NOMO-1 treated with DMSO at 0.1 percent for 48 hours (cell line): ENCODE measurements around the gene SHISA5.
"Not testable (repeated sequence)": the region's sequence is repeated elsewhere in the genome, so short reads cannot be mapped to it uniquely, and the experiment has no call there.

Experiments
- DNase-seq: peaks from one replicate; lab custom pipeline; 2025; ENCODE audit not compliant: unreplicated experiment; lab: John Stamatoyannopoulos, UW

SHISA5 gene, protein sequence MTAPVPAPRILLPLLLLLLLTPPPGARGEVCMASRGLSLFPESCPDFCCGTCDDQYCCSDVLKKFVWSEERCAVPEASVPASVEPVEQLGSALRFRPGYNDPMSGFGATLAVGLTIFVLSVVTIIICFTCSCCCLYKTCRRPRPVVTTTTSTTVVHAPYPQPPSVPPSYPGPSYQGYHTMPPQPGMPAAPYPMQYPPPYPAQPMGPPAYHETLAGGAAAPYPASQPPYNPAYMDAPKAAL

DNA sequence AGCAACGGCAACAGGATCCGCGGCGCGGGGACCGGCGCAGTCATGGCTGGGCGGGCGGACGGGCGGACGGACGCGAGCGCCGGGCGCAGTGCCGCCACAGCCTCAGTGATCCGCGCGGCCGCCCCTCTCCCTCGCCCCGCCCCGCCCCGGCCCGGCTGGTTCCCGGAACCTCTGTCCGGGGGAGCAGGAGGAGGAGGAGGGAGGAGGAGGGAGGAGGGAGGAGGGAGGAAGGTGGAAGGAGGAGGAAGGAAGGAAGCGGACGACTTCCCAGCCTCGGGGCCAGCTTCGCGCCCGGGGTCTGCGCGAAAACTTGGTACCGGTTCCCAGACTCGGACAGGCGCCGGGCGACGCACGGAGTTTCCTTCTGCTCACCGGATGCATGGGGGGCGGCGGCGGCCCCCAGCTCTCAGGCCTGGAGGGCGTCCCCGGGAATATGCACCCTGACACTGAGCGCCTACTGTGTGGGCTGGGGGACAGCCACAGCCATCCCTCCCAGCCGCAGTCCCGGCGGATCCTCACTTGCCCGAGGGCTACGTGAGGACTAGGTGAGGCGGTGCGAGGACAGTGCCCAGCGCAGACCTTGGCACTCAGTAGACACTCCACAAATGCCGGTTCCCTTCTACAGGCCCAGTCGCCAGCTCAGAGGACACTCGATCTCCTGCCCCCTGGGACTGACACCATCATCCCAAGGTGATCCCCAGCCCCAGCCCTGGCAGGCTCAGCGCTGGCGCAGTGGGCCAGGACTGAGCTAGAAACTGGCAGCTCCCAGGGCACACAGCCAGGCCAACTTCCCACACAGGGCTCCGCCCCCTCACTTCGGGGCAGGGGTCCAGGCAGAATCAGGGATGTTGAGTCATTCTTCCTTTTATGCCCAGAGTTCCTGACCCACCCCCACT lies at the start of gene SHISA5:
TSS of gene SHISA5 (minus strand) at position 124 of the 896 bp plus-strand sequence. CDS start at position 44, 80 bp downstream.
- peak; percentile 49 for DNase-seq

DNA sequence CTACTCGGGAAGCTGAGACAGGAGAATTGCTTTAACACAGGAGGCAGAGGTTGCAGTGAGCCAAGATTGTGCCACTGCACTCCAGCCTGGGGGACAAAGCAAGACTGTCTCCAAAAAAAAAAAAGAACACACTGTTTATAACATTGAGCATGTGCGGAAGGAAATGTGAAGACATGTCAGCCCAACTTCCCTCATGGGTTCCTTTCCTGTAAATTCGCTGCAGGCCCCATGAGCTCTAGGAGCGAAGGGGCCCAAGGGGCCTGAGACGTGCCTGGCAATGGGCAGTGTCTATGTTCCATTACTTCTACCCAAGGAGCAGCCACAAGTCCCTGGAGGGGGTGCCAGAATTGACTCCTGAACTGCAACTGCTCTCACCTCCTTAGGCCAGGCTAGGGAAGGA lies 49.4 kb upstream of the SHISA5 start:
- DNase-seq = no peak

DNA sequence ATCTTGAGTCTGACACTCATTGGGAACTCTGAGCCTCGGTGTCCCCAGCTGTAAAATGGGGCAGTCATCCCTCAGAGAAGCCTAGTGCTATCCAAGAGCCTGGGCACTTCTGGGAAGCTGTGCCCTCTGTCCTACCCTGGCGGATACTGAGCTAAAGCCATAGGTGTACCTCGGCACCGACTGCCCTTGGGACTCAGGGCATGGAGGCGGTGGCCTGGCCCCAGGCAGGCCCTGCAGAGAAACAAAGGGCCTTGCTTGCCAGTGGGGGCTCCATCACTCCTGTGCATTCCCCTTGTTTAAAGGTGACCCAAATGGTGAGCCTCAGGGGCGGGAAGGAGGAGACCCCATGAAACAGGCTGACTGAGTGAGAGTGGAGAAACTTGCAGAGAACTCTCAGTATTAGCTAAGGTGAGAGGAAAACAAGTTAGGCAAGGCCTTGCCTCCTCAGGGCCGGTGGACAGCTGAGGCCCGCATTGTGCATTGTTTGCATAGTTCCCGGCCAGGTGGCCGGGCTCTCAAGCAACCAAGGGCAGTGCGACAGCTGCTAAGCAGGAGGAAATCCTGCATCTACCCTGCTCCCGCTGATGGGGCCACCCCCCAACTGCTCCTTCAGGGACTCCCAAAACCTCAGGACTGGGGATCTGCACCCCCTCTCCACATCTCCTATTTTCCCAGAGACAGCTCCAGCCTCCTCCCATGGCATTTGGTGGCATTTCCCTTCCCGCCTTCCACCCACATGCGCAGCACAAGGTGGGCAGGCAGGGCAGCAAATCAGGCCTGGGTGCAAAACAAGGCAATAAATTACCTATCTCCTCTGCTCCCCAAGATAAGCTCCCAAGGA lies 48.4 kb upstream of the SHISA5 start:
- no peak for DNase-seq

DNA sequence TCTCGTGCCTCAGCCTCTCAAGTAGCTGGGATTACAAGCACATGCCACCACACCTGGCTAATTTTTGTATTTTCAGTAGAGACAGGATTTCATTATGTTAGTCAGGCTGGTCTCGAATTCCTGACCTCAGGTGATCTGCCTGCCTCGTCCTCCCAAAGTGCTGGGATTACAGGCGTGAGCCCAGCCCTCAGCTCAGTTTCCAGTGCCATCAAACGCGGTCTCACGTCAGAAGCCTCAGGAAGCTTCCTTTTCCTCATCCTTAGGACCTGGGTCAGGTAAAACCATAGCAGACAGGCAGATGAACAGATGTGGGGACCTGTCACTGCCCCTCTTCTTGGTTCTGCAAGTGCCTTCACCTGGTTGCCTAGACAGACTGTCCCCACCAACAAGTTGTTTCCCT lies 47.7 kb upstream of the SHISA5 start:
- DNase-seq = not testable (repeated sequence)

DNA sequence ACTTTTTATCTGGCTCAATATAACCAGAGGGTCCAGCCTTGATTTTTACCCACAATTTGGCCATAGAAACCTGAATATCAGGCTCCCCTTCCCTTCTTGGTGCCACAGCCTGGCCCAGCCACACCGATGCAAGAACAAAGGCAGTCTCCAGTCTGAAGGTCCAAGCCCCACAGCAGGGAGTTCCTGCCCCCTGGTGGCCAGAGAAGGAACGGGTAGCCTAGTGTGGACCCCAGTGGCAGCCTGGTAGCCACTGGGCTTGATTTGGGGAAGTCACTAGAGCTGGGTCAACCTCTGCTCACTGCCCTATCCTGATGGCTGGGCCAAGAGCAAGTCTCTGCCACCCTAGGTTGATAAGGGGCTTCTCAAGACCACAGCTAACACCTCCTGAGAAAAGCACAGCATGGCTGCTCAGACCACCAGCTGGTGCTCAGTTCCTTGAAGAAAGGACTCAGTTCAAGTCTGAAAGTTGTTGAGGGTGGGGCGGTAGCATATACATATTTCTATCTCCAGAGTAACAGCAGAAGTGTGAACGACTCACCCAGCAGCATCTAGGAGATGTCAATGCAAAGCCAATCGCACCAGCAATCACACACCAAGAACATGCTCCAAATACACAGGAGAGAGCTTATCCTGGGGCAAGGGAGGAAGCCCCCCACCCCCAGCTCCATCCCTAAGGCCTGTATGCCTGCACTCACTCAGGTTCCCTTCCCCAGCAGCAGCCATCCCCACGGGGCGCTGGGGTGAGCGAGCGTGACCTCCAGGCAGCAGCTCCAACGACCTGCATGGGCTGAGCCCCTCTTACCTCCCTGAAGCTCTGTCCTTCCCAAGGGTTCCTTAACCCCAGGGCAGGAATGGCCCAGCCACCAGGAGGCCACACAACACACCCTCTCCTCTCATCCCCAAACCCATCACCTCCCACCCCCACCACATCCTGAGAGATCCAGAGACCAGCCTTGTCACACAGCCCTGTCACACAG lies 45.0 kb upstream of the SHISA5 start:
- peak; percentile 88 for DNase-seq

DNA sequence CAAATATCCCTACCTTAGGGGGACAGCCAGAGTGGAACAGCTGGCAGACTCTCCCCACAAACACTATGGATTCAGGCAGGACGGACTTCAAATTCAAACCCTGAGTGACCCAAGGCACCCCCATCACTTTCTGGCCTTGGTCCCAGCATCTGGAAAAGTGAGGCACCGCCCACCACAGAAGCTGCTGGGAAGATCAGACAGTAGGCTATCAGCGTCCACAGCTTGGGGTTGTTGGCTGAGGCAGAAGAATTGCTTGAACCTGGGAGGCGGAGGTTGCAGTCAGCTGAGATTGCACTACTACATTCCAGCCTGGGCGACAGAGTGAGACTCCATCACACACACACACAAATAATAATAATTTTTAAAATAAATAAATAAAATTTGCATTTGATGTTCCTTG lies 44.2 kb upstream of the SHISA5 start:
- no peak for DNase-seq

DNA sequence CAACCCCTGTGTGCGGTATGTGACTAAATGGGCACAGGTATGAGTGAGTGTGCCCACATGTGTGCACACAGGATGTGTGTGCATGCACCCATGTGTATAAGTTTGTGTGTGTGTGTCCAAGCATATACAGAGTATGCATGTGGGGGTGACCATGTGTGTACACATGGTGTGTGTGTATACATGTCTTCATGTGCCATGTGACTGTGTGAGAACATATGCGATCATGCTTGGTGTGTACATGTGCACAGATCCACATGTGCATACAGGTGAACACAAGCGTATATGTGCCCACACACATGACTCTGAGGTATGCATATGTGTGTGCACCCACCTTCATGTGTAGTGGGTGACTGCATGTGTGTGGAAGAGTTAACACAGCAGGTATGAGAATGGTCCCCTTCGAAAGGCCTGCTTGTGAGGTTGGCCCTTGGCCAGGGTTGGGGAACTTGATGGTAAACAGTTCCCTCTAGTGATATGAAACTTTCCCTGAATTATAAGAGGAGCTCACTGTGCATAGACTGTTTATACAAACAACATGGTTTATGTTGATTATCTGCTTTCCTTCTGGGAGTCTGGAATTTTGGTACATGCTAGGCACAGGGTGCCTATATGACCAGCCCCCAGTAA lies 42.3 kb upstream of the SHISA5 start:
- DNase-seq = no peak

DNA sequence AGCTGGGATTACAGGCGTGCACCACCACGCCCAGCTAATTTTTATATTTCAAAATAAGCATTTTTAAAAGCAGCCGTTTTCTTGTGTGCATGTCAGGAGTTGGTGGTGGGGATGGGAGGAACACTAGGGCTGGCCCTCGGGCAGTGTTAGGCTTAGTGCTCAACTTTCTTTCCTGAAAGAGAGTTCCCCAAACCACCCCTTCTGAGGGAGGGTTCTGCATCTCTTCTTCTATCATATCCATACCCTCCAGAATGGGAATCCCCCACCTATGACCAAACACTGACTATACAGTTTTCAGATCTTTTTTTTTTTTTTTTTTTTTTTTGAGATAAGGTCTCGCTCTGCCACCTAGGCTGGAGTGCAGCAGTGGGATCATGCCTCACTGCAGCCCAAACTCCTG lies 40.2 kb upstream of the SHISA5 start:
- no peak for DNase-seq

DNA sequence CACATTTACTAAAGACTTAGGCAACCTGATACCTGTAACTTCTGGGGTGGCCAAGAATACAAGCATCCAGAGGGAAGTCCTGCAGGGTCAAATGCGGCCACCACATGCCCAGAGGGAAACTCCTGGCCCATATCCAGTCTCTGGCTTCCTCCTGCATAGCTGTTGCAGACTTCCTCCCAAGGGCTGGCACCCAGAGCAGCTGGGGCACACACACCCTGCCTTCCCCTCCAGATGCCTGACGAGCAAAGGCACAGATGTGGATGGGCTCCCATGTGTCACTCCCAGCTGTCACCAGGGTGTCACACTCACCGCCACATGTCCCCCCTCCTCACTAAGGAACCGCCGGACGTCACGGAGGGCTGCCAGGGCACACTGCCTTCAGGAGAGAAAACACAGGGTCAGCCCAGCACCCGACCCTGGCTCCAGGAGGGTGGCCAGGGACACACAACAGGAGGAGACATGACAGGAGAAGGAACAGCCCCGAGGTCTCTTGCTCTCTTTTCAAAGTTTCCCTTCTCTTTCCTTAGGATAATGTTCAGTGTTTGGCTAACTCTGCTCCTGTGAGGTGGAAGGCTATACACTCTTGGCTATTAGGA lies 39.4 kb upstream of the SHISA5 start:
- DNase-seq = no peak

DNA sequence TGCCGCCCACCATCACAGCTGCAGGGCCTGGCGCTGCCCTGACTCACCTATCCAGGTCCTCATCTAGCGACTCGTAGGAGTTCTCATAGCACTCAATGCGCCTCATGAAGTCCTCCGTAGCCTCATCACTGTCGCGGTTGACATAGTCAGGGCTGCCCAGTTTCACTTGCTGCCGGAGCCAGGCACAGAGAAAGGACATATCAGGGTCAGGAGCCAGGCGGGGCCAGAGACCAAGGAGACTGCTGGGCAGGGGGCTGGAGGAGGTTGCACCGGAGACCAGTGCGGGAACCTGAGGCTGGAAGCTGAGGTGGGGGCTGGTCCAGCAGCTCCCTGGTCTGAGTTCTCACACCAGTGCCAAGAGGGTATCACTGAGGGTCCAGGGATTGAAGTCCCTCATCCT lies 34.5 kb upstream of the SHISA5 start:
- no peak for DNase-seq

DNA sequence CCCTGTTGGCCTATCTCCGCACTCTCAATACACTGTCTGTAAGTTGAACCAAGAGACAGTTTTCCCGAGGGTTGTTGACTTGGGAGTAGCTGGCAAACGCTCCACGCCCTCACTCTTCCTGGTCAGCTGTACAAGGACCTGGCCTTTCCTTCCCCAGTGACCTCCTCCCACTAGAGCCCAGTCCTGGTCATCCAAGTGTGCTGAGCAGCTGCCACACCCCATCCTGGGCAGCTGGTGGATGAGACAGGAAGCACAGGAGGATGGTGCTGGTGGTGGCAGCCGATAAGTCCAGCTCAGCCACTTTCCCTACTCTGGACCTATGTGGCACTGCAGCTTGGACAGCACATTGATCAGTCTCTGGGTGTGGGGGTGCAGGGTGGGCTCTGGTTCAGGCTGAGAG lies 32.8 kb upstream of the SHISA5 start:
- DNase-seq = no peak

DNA sequence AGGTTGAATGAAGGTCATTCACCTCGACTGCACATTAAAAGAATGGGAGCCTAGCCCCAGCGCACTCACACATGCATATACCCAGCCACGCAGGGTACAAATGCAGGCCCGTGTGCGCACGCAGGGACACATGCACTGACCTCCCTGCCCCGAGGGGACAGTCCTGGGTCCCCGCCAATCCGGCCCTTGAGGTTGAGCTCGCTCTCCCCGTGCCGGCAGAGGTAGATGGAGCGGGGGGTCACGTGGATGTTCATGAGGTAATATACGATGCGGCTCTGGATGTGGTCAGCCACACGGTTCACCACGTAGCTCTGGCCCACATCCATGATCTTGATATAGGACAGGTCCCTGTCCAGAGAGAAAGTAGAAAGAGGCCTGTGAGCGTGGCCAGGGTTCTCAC lies 32.1 kb upstream of the SHISA5 start:
- DNase-seq = no peak

DNA sequence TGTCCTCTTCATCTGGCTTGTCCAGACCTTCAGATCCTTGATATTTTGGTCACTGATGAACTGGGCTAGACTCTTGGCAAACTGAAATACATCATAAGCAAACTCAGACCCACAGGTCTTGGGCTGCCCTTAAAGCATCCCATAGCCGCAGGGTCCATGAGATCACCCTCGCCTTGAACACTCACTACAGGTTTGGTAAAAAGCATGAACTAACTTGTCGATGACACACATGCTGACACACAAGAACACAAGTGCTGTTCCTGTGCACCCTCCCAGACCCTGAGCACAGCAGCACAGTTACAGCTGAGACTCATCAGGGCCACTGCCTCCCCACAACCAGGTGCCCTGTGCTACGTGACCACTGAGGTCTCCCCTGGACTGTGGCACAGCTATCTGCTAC lies 31.6 kb upstream of the SHISA5 start:
- DNase-seq = no peak

DNA sequence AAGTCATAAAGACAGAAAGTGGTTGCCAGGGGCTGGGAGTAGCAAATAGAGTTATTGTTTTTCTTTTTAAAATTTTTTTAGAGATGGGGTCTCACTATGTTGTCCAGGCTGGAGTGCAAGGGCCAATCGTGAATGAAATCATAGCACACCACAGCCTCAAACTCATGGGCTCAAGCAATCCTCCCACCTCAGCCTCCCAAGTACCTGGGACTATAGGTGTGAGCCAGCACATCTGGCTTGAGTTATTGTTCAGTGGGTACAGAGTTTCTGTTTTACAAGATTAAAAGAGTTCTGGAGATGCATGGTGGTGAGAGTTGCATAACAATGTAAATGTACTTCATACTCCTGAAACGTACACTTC lies 29.0 kb upstream of the SHISA5 start:
- DNase-seq = no peak

DNA sequence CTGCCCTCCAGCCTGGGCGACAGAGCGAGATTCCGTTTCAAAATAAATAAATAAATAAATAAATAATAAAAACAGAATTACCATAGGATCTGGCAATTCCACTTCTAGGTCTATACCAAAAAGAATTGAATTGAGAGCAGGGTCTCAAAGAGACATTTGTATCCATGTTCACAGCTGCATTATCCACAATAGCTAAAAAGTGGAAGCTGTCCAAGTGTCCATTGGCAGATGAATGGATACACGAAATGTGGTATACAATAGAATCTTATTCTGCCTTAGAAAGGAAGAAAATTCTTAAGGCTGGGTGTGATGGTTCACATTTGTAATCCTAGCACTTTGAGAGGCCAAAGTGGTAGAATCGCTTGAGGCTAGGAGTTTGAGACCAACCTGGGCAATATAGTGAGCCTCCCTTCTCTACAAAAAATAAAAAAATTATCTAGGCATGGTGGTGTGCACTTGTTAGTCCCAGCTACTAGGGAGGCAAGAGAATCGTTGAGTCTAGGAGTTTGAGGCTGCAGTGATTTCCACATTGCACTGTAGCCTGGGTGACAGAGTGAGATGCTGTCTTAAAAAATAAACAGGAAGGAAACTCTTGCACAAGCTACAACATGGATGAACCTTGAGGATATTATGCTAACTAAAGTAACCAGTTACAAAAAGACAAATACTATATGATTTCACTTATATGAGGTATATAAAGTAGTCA lies 28.4 kb upstream of the SHISA5 start:
- DNase-seq = peak; percentile 32

DNA sequence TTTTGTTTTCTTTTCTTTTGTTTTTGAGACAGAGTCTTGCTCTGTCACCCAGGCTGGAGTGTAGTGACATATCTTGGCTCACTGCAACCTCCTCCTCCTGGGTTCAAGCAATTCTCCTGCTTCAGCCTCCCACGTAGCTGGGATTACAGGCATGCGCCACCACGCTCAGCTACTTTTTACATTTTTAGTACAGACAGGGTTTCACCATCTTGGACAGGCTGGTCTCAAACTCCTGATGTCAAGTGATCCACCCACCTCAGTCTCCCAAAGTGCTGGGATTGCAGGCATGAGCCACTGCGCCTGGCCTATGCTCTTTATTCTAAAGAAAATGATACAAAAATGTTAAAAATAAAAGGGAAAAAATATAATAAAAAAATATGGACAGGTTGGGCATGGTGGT lies 26.7 kb upstream of the SHISA5 start:
- DNase-seq = not testable (repeated sequence)

DNA sequence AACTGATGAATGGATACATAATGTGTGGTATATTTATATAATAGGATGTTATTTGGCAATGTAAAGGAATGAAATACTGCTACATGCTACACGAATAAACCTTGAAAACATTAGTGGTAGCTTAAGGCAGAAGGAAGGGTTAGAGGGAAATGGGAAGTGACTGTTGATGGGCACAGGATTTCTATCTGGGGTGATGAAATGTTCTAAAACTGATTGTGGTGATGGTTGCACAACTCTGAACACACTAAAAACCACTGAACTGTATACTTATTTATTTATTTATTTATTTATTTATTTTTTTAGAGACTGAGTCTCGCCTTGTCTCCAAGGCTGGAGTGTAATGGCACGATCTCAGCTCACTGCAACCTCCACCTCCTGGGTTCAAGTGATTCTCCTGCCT lies 24.8 kb upstream of the SHISA5 start:
- peak; percentile 89 for DNase-seq

DNA sequence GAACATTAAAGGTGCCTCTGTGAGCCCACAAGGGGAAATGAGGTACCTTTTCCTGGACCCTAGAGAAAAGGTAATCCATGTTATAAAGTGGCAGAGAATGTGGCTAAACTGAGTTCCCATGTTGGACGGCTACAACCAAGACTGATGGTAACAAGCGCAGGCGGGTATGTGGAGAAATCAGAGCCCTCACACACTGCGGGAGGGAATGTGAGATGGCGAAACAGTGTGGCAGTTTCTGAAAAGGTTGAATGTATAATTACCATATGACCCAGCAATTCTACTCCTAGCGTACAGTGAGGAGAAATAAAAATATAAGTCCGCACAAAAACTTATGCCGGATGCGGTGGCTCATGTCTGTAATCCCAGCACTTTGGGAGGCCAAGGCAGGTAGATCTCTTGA lies 24.1 kb upstream of the SHISA5 start:
- peak; percentile 86 for DNase-seq

DNA sequence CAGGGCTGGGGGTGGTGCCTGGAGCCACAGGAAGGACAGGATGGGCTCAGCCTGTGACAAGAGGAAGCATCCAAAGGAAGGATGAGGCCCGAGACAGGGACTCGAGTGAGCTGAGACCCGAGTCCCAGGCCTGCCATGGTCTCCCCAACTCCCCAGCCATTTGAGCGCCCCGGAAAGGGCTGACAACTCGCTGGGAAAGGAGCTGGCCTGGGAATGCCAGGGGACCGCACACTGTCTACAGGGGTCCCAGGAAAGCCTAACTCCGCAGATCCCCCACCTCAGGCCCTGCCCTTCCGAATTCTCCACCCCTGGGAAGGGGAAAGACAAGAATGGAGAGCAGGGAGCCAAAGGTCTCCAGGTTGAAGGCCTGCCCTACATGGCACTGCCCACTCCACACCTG lies 21.0 kb upstream of the SHISA5 start:
- no peak for DNase-seq
